Sciatic nerve (tissue), 2 donors: ENCODE measurements around the gene GLIPR1L1. TPM values are rescaled to one million over a fixed set of nuclear protein-coding genes. Genes with fewer than 3 reads are reported as not detected.
"Not testable (repeated sequence)": the region's sequence is repeated elsewhere in the genome, so short reads cannot be mapped to it uniquely, and the experiment has no call there.

ENCODE experiments used
- ATAC-seq: fragments of 200-7000 bp; cut with Tn5 transposase; one replicate; pipeline ENCODE4 v1.9.1; 2020; ENCODE audit warnings: mild to moderate bottlenecking, moderate library complexity
- DNase-seq: peaks from one replicate; pipeline ENCODE4 v3.0.0-alpha.2; 2020; ENCODE audit warnings: low spot score
- intact Hi-C: fragments of 100-400 bp; cut with DNase I; formaldehyde crosslinking; loops from one replicate; pipeline ENCODE4 v1.14.2; 2022
- total RNA-seq: library from RNA; stranded (reverse); fragmentation: NEBNext Ultra II Directional; extraction: Animal tissue kit (Norgen Biotek cat#: 25700); gene quantifications from one replicate; pipeline ENCODE4 v1.2.1, GENCODE V29; 2021
- donor health status: DM: no; HTN: no; CAD: no.
- donor health status: DM: no; HTN: no; CAD: no.

The GLIPR1L1 gene
- total RNA-seq, 1 donor from 2014 or later = not detected

GRCh38 chr12:75345531-75345930 lies 11.1 kb downstream of the GLIPR1L1 start:
- no peak for DNase-seq
- no peak for ATAC-seq
- intact Hi-C loops = no loop called here

GRCh38 chr12:75346215-75346614 lies 11.7 kb downstream of the GLIPR1L1 start:
- intact Hi-C loops, ATAC-seq, DNase-seq: not testable (repeated sequence)

- DNase-seq (no peak), ATAC-seq (no peak)
- intact Hi-C loops = no loop called here
Measured at GRCh38 chr12:75349946-75350345, 15.5 kb downstream of the GLIPR1L1 start.

- DNase-seq (no peak), ATAC-seq (no peak)
- intact Hi-C loops = no loop called here
Measured at GRCh38 chr12:75350413-75350812, 15.9 kb downstream of the GLIPR1L1 start.

GRCh38 chr12:75354011-75354410 lies 19.5 kb downstream of the GLIPR1L1 start:
- intact Hi-C loops = no loop called here
- DNase-seq = no peak
- ATAC-seq = no peak

GRCh38 chr12:75360920-75361319 lies 26.4 kb downstream of the GLIPR1L1 start:
- ATAC-seq (no peak), DNase-seq (no peak)
- intact Hi-C loops = no loop called here

- no peak for DNase-seq
Measured at GRCh38 chr12:75361408-75361807, 26.9 kb downstream of the GLIPR1L1 start.

GRCh38 chr12:75364919-75365318 lies 30.4 kb downstream of the GLIPR1L1 start:
- ATAC-seq = peak; percentile 74
- DNase-seq = no peak
- intact Hi-C loops = no loop called here

More at GRCh38 chr12:75361408-75361807, 26.9 kb downstream of the GLIPR1L1 start:
- intact Hi-C loops = no loop called here
- no peak for ATAC-seq

GRCh38 chr12:75366629-75367028 lies 32.2 kb downstream of the GLIPR1L1 start:
- ATAC-seq (no peak), DNase-seq (no peak)

GRCh38 chr12:75374971-75375370 lies 40.5 kb downstream of the GLIPR1L1 start:
- intact Hi-C loops = no loop called here
- ATAC-seq = no peak
- DNase-seq = no peak

More at GRCh38 chr12:75366629-75367028, 32.2 kb downstream of the GLIPR1L1 start:
- intact Hi-C loops = no loop called here

GRCh38 chr12:75378354-75378753 lies 43.9 kb downstream of the GLIPR1L1 start:
- intact Hi-C loops = no loop called here
- DNase-seq (no peak), ATAC-seq (peak; percentile 46)

GRCh38 chr12:75389061-75389460 lies 54.6 kb downstream of the GLIPR1L1 start:
- no peak for ATAC-seq
- no peak for DNase-seq
- intact Hi-C loops = no loop called here

- intact Hi-C loops = no loop called here
- ATAC-seq (no peak), DNase-seq (no peak)
Measured at GRCh38 chr12:75389706-75390105, 55.2 kb downstream of the GLIPR1L1 start.

- ATAC-seq = no peak
- intact Hi-C loops = no loop called here
- no peak for DNase-seq
Measured at GRCh38 chr12:75390156-75390898, 55.9 kb downstream of the GLIPR1L1 start.

- ATAC-seq (peak; percentile 100), DNase-seq (peak; percentile 97)
- intact Hi-C loops = no loop called here
Measured at GRCh38 chr12:75390899-75391538, 56.5 kb downstream of the GLIPR1L1 start, which contains the start of gene GLIPR1L2. Gene GLIPR1L2, plus strand, starts transcription at chr12:75391089. Its CDS starts 28 bp downstream, at chr12:75391117.

GRCh38 chr12:75404231-75404630 lies 69.8 kb downstream of the GLIPR1L1 start:
- ATAC-seq (no peak), DNase-seq (no peak)
- intact Hi-C loops = no loop called here

- ATAC-seq (no peak), DNase-seq (no peak)
- intact Hi-C loops = no loop called here
Measured at GRCh38 chr12:75407683-75408082, 73.2 kb downstream of the GLIPR1L1 start.

- DNase-seq (no peak), ATAC-seq (no peak)
- intact Hi-C loops = no loop called here
Measured at GRCh38 chr12:75409830-75410229, 75.4 kb downstream of the GLIPR1L1 start.

- no peak for DNase-seq
- intact Hi-C loops = no loop called here
- no peak for ATAC-seq
Measured at GRCh38 chr12:75414671-75415070, 80.2 kb downstream of the GLIPR1L1 start.

- intact Hi-C loops = loop anchor here (10.0 kb wide), 1 partner anchor 1645 kb away; no protein-coding TSS in a partner anchor
- ATAC-seq (no peak), DNase-seq (no peak)
Measured at GRCh38 chr12:75419841-75420240, 85.4 kb downstream of the GLIPR1L1 start.
